ENCODE measurements around the gene FNDC10.

DNA sequence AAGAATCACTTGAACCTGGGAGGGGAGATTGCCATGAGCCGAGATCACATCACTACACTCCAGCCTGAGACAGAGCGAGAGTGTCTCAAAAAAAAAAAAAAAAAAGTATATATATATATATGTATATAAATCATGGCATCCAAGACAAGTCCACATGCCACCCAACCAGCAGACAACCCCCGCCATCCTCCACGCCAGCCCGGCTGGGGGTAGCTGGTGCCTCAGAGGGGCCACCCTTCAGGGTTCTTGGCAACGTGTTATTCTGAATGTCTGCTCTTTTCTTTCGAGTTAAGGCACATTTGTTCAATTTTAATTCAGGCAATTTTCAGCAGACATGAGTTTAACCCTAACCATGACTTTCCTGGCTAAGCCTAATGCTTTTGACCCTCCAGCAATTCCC, 49.8 kb downstream of the FNDC10 start:
- TF ChIP-seq POLR2A (IDR thresholded peaks at IDR 0.05; ENCODE audit: low read depth, low read length): no peak
- no peak for TF ChIP-seq TAF1 (IDR thresholded peaks at IDR 0.05; ENCODE audit: borderline replicate concordance, low read depth, low read length)
- TF ChIP-seq POLR2AphosphoS5 (IDR thresholded peaks at IDR 0.05; ENCODE audit: low read depth, low read length): no peak
